Ishikawa (cell line): ENCODE measurements around the gene TMEM164.

ENCODE experiments used
- CREB1 ChIP-seq: IDR thresholded peaks from 2 replicates; pipeline ENCODE4 v1.6.1; 2012; ENCODE audit warnings: low read depth
- EP300 ChIP-seq: IDR thresholded peaks from 2 replicates; pipeline ENCODE4 v1.6.1; 2012; ENCODE audit warnings: borderline replicate concordance
- ZBTB7A ChIP-seq: IDR thresholded peaks from 2 replicates; pipeline ENCODE4 v1.6.1; 2012; ENCODE audit warnings: low read depth
- TF ChIP-seq, protein P1 (sequence below): IDR thresholded peaks from 2 replicates; pipeline ENCODE4 v1.6.1; 2012

DNA sequence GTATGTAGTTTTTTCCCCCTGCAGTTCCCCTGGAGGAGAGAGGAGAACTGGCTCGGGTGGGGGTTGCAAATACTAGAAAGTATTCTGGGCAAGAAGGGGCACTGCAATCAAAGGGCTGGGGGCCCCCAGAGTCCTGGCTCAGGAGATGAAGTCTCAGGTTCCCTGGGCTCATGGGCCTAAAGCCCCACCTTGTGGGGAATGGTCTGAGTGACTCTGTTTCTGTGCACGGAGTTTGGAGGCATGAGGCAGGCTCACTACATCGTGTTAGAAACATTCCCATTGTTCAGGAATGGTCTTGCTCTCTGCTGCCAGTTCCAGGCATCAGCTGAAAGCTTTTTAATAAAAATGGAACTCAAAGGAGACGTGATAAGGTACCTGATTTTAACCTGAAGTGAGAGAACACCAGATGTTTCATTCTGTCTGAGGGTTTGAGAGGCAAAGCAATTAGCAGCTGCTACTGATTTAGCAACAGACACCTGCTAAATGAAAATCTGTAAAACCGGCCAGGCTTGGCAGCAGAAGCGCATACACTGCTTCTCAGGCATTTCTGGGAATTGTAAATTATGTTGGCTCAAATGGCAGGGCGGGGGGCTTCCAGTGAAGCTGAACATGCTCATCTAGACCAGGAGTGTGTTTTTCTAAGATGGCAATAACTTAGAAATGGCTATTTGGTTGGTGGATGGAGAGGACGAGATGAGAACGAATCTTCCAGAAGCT lies 122.7 kb downstream of the TMEM164 start:
- TF ChIP-seq EP300 (no peak), CREB1 (no peak), ZBTB7A (no peak)
- TF ChIP-seq, protein P1, sequence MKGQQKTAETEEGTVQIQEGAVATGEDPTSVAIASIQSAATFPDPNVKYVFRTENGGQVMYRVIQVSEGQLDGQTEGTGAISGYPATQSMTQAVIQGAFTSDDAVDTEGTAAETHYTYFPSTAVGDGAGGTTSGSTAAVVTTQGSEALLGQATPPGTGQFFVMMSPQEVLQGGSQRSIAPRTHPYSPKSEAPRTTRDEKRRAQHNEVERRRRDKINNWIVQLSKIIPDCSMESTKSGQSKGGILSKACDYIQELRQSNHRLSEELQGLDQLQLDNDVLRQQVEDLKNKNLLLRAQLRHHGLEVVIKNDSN: no peak
